HL-60 (cell line): ENCODE results near the gene CATSPERB.
"Not testable (repeated sequence)": the region's sequence is repeated elsewhere in the genome, so short reads cannot be mapped to it uniquely, and the experiment has no call there.

Experiments used
- DNase-seq, 2 experiments: peaks; one replicate each; pipeline ENCODE4 v3.0.0-alpha.2; 2010 to 2020; ENCODE audit warnings: low read depth in 1 of 2, low spot score in 1 of 2
- H3K27ac ChIP-seq: fragments of 250-450 bp; sonication (Bioruptor Pico); replicated peaks from 2 replicates; pipeline ENCODE4 v1.5.1; 2020; ENCODE audit warnings: mild to moderate bottlenecking, moderate library complexity
- H3K27me3 ChIP-seq: fragments of 250-450 bp; sonication (Bioruptor Pico); 2 replicates; pipeline ENCODE4 v1.5.1; 2021; ENCODE audit warnings: mild to moderate bottlenecking, moderate library complexity; ENCODE audit not compliant: insufficient read depth, poor library complexity, severe bottlenecking
- H3K4me3 ChIP-seq: replicated peaks from 2 replicates; pipeline ENCODE4 v1.5.1; 2011; ENCODE audit warnings: mild to moderate bottlenecking, control low read depth, low read length; ENCODE audit not compliant: insufficient read depth
- GABPA ChIP-seq: IDR thresholded peaks from 2 replicates; pipeline ENCODE4 v1.6.1; 2012; ENCODE audit warnings: low read depth
- POLR2AphosphoS5 ChIP-seq: IDR thresholded peaks from 2 replicates; pipeline ENCODE4 v1.6.1; 2012; ENCODE audit warnings: low read depth
- SPI1 ChIP-seq: IDR thresholded peaks from 2 replicates; pipeline ENCODE4 v1.6.1; 2012; ENCODE audit warnings: low read depth, mild to moderate bottlenecking, borderline replicate concordance
- TF ChIP-seq, protein P1 (sequence below): IDR thresholded peaks from one replicate; pipeline ENCODE4 v1.5.1; 2011; ENCODE audit warnings: low read length, control low read depth, inconsistent platforms; ENCODE audit not compliant: insufficient read depth
- TF ChIP-seq, protein P2 (sequence below): IDR thresholded peaks from 2 replicates; pipeline ENCODE4 v1.6.1; 2012; ENCODE audit warnings: low read depth; ENCODE audit not compliant: insufficient replicate concordance

Gene CATSPERB

DNA sequence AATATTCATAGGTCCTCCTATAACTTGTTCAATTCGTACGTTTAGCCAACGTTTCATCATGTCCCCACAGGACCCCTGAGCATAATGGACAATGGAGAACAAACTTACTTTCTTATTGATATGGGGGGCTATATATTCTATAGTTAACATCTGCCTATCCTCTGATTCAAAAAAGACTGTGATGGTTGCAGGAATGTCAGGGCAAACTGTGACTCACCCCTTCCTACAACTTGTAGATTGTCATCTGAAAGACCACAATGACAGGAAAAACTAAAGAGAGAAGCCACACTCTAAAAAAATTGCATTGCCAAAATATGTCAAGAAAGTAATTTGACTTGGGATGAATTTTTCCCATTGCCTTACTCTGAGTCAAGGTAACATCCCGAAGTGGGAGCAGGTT is 50.8 kb downstream of the CATSPERB start:
- Histone ChIP-seq H3K27me3 (peaks cover 3% of the 10 kb centered on the region), H3K27ac (no peak overlapping the region)
- TF ChIP-seq SPI1: no peak
- TF ChIP-seq, protein P1, sequence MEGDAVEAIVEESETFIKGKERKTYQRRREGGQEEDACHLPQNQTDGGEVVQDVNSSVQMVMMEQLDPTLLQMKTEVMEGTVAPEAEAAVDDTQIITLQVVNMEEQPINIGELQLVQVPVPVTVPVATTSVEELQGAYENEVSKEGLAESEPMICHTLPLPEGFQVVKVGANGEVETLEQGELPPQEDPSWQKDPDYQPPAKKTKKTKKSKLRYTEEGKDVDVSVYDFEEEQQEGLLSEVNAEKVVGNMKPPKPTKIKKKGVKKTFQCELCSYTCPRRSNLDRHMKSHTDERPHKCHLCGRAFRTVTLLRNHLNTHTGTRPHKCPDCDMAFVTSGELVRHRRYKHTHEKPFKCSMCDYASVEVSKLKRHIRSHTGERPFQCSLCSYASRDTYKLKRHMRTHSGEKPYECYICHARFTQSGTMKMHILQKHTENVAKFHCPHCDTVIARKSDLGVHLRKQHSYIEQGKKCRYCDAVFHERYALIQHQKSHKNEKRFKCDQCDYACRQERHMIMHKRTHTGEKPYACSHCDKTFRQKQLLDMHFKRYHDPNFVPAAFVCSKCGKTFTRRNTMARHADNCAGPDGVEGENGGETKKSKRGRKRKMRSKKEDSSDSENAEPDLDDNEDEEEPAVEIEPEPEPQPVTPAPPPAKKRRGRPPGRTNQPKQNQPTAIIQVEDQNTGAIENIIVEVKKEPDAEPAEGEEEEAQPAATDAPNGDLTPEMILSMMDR: no peak
- TF ChIP-seq, protein P2, sequence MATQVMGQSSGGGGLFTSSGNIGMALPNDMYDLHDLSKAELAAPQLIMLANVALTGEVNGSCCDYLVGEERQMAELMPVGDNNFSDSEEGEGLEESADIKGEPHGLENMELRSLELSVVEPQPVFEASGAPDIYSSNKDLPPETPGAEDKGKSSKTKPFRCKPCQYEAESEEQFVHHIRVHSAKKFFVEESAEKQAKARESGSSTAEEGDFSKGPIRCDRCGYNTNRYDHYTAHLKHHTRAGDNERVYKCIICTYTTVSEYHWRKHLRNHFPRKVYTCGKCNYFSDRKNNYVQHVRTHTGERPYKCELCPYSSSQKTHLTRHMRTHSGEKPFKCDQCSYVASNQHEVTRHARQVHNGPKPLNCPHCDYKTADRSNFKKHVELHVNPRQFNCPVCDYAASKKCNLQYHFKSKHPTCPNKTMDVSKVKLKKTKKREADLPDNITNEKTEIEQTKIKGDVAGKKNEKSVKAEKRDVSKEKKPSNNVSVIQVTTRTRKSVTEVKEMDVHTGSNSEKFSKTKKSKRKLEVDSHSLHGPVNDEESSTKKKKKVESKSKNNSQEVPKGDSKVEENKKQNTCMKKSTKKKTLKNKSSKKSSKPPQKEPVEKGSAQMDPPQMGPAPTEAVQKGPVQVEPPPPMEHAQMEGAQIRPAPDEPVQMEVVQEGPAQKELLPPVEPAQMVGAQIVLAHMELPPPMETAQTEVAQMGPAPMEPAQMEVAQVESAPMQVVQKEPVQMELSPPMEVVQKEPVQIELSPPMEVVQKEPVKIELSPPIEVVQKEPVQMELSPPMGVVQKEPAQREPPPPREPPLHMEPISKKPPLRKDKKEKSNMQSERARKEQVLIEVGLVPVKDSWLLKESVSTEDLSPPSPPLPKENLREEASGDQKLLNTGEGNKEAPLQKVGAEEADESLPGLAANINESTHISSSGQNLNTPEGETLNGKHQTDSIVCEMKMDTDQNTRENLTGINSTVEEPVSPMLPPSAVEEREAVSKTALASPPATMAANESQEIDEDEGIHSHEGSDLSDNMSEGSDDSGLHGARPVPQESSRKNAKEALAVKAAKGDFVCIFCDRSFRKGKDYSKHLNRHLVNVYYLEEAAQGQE: no peak
- TF ChIP-seq GABPA: no peak
- no peak for TF ChIP-seq POLR2AphosphoS5

DNA sequence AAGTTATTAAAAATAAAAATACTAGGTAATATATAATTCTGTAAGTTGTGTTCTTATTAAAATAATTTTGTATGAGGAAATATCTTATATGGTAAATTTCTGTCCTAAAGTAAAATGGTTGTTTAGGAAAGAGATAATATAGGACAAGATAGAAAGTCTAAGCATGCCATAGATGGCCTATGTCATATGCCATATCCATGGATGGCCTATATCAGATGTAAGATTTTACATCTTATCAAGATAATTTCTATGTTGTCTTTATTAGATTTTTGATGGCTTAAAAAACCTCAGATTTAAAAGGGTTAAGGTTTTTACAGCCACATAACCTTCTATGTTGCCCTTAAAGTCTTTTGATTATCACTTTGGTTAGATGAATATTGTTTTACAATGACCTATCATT is 52.6 kb downstream of the CATSPERB start:
- no peak overlapping the region for H3K4me3 ChIP-seq
- H3K27ac ChIP-seq: no peak overlapping the region
- TF ChIP-seq SPI1 (no peak), GABPA (no peak), POLR2AphosphoS5 (no peak)
- TF ChIP-seq, protein P1: no peak
- TF ChIP-seq, protein P2: no peak
- H3K27me3 ChIP-seq: peaks cover 3% of the 10 kb centered on the region
- DNase-seq: no peak

More for the DNA sequence above, 50.8 kb downstream of the CATSPERB start:
- H3K4me3 ChIP-seq: no peak overlapping the region
- DNase-seq: no peak

DNA sequence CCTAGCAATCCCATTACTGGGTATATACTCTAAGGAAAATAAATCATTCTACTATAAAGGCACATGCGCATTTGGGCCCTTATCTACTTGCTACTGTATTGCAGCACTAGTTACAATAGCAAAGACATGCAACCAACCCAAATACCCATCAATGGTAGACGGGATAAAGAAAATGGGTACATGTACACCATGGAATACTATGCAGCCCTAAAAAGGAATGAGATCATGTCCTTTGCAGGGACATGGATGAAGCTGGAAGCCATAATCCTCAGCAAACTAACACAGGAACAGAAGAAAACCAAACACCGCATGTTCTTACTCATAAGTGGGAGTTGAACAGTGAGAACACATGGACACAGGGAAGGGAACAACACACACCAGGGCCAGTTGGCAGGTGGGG is 54.2 kb downstream of the CATSPERB start:
- not testable (repeated sequence) for H3K4me3 ChIP-seq, H3K27ac ChIP-seq, H3K27me3 ChIP-seq, DNase-seq

DNA sequence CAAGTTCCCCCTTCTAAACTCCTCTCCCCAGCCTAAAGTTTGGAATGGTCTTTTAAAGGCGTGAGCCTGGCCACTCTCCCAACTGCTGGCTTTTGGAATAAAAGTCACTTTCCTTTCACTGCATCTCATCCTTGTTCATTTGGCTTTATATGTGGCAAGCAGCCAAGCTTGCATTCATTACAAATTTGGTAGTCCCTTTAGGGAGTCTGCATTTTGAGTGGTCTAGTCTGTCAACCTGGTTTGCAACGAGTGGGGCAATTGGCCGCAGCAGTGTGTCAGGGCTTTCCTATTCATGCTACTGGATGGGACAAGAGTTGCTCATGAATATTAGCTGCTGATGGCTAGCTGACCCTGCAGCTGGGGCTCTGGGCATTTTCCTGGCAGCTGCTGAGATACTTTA is 57.0 kb downstream of the CATSPERB start:
- Histone ChIP-seq H3K27ac (no peak overlapping the region), H3K27me3 (no peaks in the 10 kb centered on the region), H3K4me3 (no peak overlapping the region)
- DNase-seq: no peak
- TF ChIP-seq, protein P1: no peak
- TF ChIP-seq GABPA: no peak
- no peak for TF ChIP-seq SPI1
- TF ChIP-seq POLR2AphosphoS5: no peak
- TF ChIP-seq, protein P2: no peak
